ENCODE results near the gene MFAP2.

The MFAP2 gene, protein sequence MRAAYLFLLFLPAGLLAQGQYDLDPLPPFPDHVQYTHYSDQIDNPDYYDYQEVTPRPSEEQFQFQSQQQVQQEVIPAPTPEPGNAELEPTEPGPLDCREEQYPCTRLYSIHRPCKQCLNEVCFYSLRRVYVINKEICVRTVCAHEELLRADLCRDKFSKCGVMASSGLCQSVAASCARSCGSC

DNA sequence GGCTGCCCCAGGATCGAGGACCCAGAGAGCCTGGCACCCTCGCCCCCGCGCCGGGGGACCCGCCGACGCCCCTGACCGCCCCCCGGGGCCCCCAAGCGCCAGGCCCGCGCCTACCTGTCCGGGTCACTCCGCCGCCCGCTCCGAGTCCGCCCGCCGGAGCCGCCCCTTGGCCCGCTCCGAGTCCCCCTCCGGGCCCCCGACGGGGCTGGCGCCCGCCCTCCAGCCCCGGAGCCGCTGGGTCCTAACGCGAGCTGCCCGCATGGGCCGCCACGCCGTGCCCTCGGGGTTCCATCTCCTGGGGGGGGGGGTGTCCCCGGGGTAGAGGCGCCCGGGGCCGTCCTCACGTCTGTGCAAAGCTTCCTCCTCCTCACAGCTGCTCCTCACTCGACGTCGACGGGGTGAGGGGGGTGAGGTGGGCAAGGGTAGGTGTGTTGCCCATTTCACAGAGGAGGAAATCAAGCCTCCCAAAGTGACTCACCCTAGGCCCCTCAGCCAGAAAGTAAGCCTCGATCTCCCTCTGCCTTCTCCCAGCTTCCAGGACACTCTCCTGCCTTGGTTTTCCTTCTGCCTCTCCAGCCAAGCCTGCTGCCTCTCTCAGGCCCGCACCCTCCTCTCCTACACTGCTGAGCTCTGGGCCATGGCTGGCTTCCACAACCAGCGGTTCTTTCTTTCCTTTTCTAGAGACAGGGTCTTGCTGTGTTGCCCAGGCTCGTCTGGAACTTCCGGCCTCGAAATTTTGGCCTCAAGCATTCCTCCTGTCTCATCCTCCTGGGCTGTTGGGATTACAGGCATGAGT is at the start of gene MFAP2:
Gene MFAP2, minus strand, starts transcription at position 148 of the 796 bp plus-strand sequence. CDS start 2,347 bp downstream, outside the sequence.
- no peak for DNase-seq (ENCODE audit: low read depth in 2 of 2)

DNA sequence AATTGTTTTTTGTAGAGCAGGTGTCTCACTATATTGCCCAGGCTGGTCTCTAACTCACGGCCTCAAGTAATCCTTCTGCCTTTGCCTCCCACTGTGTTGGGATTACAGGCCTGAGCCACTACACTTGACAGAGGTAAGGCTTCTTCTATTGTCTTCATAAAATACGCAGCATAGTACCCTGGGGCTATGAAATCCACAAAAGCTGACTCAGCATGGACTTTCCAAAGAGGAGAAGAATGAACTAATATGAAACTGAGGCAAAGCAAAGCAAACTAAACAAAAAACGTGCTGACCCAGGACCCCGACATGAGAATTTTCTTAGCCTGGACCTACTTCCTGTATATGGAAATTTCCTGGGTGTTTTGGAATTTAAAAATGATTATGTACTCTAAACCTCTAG is 49.8 kb upstream of the MFAP2 start:
- DNase-seq (ENCODE audit: low read depth in 2 of 2): no peak

DNA sequence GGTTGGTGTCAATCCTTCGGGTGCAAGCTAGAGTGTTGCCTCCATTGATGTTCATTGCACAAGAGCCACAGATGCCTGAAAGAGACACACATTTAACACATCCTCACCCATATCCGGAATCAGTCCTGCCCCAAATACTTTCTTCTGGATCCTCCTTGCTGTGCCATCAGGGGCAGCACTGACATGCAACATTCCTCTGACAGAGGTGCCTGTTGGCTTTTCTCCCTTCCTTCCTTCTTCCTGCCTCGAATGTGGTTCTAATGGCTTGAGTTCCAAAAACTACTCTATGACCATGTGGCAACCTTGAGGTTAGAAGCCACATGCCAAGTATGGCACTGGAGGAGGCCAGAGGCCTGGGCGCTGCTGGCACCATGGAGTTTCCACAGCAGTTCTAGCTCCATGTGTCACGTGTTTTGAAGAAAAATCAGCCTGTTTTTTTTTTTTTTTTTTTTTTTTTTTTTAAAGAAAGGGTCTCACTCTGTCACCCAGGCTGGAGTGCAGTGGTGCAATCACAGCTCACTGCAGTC is 48.3 kb upstream of the MFAP2 start:
- DNase-seq (ENCODE audit: low read depth in 2 of 2): no peak

DNA sequence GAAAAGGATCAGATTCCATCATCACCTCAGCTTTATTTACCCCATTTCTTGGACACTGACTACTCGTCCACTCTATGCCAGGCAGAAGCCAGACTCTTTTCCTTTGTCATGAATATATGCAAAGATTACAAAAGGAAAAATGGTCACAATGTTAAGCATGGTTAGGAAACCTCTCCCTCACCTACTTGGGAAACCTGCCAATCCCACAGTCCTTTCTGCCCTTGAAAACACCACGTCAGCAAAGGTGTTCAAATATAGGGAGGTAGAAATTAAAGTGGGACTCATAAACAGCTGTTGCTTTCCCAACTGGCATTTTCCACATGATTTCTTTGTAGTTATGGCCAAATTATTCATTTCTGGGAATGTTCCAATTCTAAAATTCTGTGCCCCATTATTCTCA is 47.5 kb upstream of the MFAP2 start:
- no peak for DNase-seq (ENCODE audit: low read depth in 2 of 2)

DNA sequence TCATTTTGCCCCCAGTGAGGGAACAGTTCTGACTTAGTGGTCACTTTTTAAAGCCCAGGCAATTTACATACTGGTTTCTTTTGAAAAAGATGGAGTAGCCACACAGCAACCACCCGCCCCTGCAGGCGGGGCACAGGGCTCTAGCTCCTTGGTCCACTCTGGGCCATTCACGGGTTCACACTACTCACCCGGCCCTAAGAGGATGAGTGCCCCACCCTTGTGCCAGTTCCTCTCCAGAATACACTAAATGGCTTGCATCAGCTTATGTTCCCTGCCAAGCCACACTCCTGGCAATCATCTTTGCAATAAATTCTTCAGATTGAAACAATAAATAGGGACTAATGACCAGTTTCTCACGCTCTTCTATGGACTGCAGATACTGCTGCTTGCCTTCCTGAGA is 47.0 kb upstream of the MFAP2 start:
- no peak for DNase-seq (ENCODE audit: low read depth in 2 of 2)

DNA sequence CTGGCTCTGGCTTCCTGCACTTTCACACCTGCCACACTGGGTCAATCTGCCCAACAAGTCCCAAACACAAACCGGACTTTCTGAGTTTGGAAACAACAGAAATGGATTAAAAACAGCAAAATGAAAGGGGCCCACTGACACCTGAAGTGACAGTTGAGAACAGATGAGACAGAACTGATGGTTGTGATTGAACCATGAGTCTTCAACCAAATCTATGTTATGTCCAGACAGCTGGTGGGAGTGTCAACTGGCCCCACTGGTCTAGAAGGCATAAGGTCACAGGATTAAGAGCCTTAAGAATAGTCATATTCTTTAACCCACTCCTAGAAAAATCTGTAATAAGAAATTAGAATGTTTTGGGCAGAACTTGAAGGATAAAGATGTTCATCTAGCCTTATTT is 44.3 kb upstream of the MFAP2 start:
- DNase-seq (ENCODE audit: low read depth in 2 of 2): no peak

DNA sequence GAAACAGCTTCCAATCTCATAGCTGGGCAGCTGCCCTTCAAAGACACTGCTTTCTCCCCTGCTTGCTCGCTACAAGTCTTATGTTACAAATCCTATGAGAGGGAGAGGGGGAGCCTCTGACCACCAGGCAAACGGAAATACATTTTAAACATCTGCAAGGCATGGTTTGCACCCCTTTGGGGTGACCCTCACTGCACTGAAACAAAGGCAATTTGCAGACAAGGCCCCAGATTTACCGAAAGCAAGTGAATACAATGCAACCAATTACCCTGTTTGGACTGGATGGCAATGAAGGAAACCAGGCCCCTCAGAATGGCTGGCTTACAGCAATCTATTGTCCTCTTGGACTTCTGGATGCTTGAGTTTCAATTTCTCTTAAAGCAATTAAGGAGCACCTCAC is 43.2 kb upstream of the MFAP2 start:
- DNase-seq (ENCODE audit: low read depth in 2 of 2): no peak

DNA sequence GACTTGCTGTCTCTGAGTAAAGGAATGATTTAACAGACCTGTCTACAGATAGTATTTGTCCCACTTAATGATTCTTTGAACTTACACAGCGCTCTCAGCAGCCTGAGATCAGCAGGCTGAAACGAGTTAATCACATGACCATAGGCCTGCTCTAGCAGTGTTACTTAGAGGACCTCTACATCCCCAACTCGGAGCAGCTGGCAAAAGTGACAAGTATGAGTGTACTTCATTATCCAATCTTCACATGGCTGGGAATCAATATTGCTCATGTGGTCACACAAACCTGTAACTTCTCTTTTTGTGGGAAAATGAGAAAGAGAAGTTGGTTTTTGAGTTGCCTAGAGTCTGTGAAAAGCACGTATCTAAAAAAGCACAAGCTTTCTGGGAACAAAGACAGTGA is 42.7 kb upstream of the MFAP2 start:
- DNase-seq (ENCODE audit: low read depth in 2 of 2): no peak

DNA sequence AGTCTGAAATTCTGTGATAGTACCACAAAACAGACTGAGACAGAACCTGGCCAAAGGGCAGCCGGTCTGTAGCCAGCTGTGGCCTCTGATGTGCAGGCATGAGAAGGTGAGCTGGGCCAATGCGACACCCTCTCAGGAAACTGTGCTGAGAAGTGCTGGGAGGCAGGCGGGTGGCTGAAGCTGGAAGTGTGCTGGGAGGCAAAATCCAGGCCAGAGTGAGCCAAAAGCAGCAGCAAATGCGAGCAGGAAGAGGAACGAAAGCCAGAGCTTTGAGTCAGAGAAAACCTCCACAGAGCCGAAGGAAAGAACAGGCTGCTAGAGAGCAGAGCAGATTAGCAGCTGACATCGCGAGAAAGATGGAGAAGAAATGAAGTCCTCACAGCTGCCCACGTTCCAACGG is 41.5 kb upstream of the MFAP2 start:
- no peak for DNase-seq (ENCODE audit: low read depth in 2 of 2)

DNA sequence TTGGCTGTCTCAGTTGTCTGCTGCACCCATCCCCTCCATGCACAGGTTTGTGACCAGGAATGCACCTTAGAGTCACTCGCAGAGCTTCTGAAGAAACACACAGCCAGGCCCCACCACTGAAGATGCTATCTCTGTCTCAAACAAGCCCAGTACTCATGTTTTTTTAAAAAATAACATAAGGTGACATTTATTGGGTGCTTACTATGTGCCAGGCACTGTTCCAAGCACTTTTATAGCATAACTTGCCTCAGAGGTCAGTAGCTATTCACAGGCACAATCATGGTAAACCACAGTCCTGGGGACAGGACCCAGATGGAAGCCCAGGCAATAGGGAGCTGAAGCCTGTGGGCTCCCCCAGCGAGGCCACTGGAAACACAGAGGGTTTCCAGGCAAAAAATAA is 40.1 kb upstream of the MFAP2 start:
- no peak for DNase-seq (ENCODE audit: low read depth in 2 of 2)

DNA sequence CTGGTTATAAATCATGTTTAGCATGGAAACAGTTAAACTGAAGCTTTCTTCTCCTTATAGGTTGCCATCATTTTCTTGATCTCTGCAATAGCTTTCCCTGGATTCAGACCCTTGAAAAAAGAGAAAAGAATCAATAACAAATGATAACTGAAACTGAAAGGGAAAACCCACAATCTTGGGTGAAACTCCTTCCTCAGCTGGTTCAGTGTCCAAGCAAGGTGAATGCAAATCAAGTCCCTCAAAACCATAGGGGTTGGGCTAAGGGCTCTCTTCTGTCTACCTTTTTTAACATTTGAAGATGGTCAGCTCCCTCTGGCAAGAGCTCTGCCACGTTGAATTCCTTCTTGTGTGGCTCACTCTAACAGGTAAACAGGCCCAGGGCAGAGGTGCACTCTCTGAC is 38.4 kb upstream of the MFAP2 start:
- DNase-seq (ENCODE audit: low read depth in 2 of 2): no peak

DNA sequence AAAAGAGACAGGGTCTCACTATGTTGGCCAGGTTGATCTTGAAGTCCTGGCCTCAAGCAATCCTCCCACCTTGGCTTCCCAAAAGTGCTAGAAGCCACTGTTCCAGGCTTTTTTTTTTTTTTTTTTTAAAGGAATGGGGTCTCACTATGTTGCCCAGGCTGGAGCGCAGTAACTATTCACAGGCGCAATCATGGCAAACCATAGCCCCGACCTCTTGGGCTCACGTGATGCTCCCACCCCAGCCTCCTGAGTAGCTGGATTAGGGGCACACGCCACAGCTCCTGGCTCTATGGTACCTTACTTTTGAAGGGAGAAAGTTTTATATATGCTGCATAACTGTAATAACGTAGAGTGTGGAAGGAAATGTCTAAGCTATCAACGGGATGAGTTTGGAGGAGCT is 37.0 kb upstream of the MFAP2 start:
- no peak for DNase-seq (ENCODE audit: low read depth in 2 of 2)

DNA sequence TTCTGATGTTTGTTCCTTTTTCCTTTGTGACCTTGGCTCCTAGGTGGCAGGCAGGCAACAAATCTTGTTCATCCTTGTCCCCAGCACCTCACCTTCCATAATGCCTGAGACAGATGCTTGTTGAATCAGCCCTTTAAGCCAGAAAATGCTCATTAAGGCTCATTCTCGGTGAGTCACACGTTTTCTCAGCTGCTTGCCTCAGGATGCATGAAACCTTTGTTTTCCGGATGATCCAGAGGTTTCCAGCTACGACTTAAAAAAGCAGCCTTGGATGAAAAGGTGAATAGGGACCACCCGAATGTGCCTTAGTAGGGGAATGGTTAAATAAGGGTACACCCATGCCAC is 35.9 kb upstream of the MFAP2 start:
- DNase-seq (ENCODE audit: low read depth in 2 of 2): no peak

DNA sequence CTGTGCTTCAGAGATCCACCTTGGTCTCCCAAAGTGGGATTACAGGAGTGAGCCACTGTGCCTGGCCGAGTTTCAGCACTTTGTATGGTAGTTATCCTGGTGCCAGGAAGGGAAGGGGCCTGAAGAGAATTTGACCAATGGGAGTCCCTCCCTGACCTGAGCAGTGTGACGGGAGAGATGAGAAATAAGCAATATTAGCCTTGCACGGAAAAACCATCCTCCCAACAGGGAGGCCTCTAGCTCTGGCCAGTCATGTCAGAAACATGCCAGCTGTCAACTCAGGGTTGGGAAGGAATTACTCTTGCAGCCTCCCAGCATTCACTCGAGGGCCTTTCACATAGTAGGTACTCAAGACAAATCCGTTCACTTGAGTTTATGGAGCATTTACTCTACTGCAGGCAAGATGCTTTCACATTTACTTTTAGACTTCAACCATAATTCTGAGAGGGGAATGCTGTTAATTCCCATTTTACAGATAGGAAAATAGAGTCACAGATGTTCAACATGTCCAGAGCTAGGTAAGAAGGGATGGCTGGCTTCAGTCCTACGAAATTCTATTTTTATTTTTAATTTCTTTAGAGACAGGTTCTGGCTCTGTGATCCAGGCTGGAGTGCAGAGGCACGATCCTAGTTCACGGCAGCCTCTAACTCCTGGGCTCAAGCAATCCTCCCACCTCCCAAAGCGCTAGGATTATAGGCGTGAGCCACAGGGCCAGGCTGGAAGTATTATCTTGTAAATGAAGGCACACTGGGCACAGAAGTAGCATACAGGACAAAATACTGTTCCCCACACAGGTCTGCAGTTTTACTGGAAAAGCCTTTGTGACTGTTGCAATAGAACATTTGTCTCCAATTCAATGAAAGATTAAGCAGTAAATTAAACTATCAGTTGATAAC is 34.5 kb upstream of the MFAP2 start:
- DNase-seq (ENCODE audit: low read depth in 2 of 2): no peak

DNA sequence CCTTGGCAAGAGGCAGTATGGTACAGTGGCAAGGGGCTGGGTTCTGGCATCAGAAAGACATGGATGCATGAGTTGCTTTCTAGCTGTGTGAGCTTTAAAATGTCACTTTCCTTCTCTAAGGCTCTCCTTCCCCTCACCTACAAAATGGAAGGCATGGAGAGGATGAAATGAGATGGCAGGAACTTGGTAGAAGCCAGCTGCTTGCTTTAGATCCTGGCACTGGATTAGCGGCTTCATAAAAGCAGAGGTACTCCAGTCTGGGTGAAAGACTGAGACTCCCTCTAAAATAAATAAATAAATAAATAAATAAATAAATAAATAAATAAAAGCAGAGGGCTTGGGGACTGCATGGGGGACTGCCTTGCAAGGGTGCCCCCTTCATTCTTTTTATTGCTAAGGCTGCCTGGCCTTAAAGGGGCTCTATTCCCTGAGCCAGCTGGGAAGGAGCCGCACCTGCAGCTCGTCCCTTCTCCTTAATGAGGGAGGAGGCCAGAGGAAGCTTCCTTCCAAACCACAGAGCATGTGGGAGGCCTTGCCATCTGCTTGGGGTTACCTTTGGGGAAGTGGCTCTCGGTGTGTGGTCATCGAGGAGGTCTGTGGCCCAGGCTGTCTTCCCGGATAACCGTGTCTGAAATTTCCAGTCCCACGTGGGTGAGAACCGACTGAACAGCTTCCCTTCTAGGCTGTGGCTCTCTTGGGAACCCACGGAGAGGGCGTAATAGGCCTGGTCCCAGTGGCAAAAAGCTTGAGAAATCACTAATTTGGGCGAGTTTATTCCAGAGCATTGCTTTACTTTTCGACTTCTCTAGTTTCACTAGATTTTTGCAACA is 33.3 kb upstream of the MFAP2 start:
- no peak for DNase-seq (ENCODE audit: low read depth in 2 of 2)

DNA sequence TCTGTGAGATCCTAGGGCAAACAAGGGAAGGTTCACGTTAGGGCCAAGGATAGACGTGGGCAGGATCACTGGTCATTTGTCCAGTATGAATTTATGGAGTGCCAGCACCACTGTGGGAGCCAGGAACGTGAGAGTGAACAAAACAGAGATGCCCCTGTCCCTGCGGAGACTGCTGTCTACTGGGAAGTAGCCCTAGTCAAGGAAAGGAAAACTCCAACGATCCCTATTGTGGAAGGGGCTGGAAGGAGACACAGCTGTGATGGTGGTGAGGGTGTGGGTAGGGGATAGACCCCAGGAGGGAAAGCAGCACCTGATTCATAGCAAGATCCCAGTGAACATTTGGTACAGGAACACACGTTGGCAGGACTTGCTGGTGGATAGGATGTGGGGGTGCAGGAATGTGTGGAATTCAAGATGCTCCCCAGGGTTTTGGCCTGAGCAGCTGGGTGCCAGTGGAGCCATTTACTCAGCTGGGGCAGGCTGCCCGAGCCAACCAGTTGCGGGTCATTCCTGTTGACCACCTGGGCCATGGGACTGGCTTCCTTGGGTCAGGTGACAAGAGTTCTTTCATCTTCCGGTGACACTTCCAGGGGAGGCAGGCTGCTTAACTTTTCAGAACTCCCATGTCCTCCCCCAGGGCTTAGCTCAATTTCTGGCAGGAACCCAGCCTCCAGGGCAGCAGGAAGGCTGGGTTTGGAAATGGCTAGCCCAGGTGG is 32.5 kb upstream of the MFAP2 start:
- no peak for DNase-seq (ENCODE audit: low read depth in 2 of 2)

DNA sequence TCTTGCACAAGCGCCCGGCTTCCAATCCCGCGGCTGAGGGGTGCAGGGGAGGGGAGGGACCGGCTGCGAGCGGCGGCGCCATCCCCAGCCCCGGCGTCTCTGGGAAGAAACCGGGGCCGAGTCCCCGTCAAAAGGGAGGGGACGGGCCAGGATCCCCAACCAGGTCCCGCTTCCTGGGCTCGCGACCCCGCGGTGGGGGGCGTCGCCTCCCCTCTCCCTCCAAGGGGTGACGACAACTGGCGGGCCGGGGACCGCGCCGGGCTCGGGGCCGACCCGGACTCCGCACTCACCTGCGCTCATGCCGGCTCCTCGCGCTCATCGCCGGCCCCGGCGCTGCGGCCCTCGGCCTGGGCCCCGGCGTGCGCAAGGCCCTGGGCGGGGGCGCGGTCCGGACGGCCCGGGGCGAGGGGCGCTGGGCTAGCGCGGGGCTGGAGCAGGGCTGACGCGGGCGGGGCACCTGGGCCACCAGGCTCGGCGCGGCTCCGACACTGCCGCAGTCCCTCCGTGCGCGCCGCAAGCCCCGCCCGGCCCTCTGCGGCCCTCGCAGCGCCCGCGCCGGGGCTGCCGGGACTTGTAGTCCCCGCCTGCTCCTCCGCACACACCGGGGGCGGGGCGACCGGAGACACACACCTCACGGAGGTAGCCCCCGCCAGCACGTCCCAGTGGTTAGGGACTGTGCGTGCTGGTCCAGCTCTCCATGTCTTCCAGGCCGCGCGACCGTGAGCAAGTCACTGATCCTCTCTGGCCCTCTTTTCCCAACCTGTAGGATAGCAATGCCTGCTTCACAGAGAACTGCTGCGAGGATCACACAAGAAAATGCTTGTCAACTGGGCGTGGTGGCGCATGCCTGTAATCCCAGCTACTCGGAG is 31.3 kb upstream of the MFAP2 start, which contains the start of gene ATP13A2:
Gene ATP13A2, minus strand, starts transcription at position 490 of the 869 bp plus-strand sequence. Its CDS starts 190 bp downstream, at position 300.
- DNase-seq (ENCODE audit: low read depth in 2 of 2): peak in 1 of 2 experiments; percentile 13

DNA sequence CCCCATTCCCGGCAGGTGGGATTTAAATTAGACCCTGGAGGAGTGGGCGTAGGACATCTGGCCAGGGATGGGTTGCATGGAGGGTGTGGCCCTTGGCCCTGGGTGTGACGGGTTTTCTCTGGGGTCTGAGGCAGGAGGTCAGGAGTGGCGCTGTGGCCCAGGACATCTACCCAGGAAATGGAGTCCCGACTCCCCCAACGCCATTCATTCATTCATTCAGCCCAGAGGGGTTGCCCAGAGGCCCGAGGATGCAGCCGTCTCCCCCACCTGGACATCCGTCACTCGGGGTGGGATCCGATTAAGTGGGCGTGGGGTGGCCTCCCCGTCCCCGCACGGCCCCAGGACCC is 30.6 kb upstream of the MFAP2 start:
- DNase-seq (ENCODE audit: low read depth in 2 of 2): no peak

DNA sequence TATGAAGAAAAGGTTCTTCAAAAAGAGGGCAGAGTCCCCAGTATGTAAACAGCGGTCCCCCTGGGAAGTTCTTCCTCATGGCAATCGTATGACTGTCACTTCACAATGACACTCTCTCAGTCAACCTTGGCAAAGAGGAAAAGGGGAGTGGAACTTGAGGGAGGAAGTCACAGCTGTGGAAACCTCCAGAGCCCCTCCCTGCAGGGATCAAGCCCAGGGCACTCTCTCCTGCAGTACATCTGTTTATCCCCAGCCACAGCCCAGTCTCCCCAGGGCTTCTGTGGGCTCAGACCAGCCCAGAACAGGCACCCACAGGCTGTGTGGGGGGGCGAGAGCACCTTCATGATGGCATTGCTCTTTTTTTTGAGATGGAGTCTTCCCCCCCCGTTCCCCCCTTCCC is 29.3 kb upstream of the MFAP2 start:
- no peak for DNase-seq (ENCODE audit: low read depth in 2 of 2)

Measured in fibroblast of skin of left biceps (primary cell).